ENCODE measurements around the gene DTX4. TPM values are rescaled to one million over a fixed set of nuclear protein-coding genes. Genes with fewer than 3 reads are reported as not detected.

DTX4 gene
- total RNA-seq, 1 experiment from 2014 or later, result 56.7 TPM

DNA sequence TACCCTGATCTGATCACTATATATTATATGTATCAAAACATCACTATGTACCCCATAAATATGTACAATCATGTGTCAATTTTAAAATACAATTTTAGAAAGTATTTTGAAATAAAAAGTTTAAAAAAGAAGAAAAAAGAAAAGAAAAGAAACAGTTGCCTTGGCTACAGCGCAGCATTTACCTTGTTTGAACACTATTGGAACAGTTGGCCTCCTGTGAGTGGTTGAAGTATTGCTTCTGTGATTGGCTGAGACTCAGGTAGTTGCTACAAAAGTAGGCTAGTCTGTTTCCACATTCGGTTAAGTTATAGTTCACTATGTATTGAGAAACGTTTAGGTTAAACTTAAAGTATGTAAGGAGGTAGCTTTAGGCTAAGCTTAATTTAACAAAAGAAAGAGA lies 7.9 kb upstream of the DTX4 start:
- no peak overlapping the region for H3K4me3 Mint-ChIP-seq (ENCODE audit: low read depth, unreplicated experiment)
- no peak for DNase-seq
- no peaks in the 10 kb centered on the region for H3K4me1 Mint-ChIP-seq (ENCODE audit: low read depth, unreplicated experiment)
- H3K27me3 Mint-ChIP-seq (ENCODE audit: unreplicated experiment), result peaks cover 28% of the 10 kb centered on the region
- BruUV-seq (replicated peaks), result no TSS peak
- H3K36me3 Mint-ChIP-seq (ENCODE audit: insufficient read depth, unreplicated experiment), result no peaks in the 10 kb centered on the region
- H3K9me3 Mint-ChIP-seq (ENCODE audit: low read depth, unreplicated experiment), result no peaks in the 10 kb centered on the region
- intact Hi-C loops (cut with micrococcal nuclease; ENCODE audit: unreplicated experiment), result no loop called here
- CTCF ChIA-PET, result interaction anchor here (0.6 to 1.0 kb wide), 3 partner anchors 7 to 154 kb away, joined by 3 to 8 read pairs (median 3); no protein-coding TSS in a partner anchor
- no peak overlapping the region for H3K27ac Mint-ChIP-seq (ENCODE audit: unreplicated experiment)
- no peak for TF ChIP-seq CTCF (IDR thresholded peaks at IDR 0.05; ENCODE audit: unreplicated experiment)

GRCh38 chr11:59172345-59173079 lies 580 bp downstream of the DTX4 start:
- DNase-seq, result peak; percentile 54
- peaks cover 32% of the 10 kb centered on the region for H3K4me1 Mint-ChIP-seq (ENCODE audit: low read depth, unreplicated experiment)
- H3K9me3 Mint-ChIP-seq (ENCODE audit: low read depth, unreplicated experiment), result peaks cover 3% of the 10 kb centered on the region
- no peaks in the 10 kb centered on the region for H3K27me3 Mint-ChIP-seq (ENCODE audit: unreplicated experiment)
- intact Hi-C loops (cut with micrococcal nuclease; ENCODE audit: unreplicated experiment), result loop anchor here (2.0 kb wide), 1 partner anchor 90 kb away; no protein-coding TSS in a partner anchor
- no peak overlapping the region for H3K4me3 Mint-ChIP-seq (ENCODE audit: low read depth, unreplicated experiment)
- H3K36me3 Mint-ChIP-seq (ENCODE audit: insufficient read depth, unreplicated experiment), result peaks cover 35% of the 10 kb centered on the region
- peak overlapping the region; percentile 82 for H3K27ac Mint-ChIP-seq (ENCODE audit: unreplicated experiment)
- CTCF ChIA-PET, result interaction anchor here (0.6 to 3.3 kb wide), 17 partner anchors 10 to 481 kb away, joined by 3 to 137 read pairs (median 6); partner anchors contain the start of gene OR5A2
- TF ChIP-seq CTCF (IDR thresholded peaks at IDR 0.05; ENCODE audit: unreplicated experiment), result no peak
- BruUV-seq (replicated peaks), result no TSS peak

GRCh38 chr11:59173080-59173963 lies 1.4 kb downstream of the DTX4 start:
- H3K36me3 Mint-ChIP-seq (ENCODE audit: insufficient read depth, unreplicated experiment), result peaks cover 41% of the 10 kb centered on the region
- peaks cover 40% of the 10 kb centered on the region for H3K4me1 Mint-ChIP-seq (ENCODE audit: low read depth, unreplicated experiment)
- intact Hi-C loops (cut with micrococcal nuclease; ENCODE audit: unreplicated experiment), result loop anchor here (2.0 kb wide), 1 partner anchor 89 kb away; no protein-coding TSS in a partner anchor
- H3K27me3 Mint-ChIP-seq (ENCODE audit: unreplicated experiment), result no peaks in the 10 kb centered on the region
- CTCF ChIA-PET, result interaction anchor here (0.6 to 3.3 kb wide), 5 partner anchors 11 to 48 kb away, joined by 3 to 57 read pairs (median 7); no protein-coding TSS in a partner anchor
- BruUV-seq (replicated peaks), result no TSS peak
- H3K9me3 Mint-ChIP-seq (ENCODE audit: low read depth, unreplicated experiment), result peaks cover 5% of the 10 kb centered on the region
- H3K4me3 Mint-ChIP-seq (ENCODE audit: low read depth, unreplicated experiment), result no peak overlapping the region
- no peak for TF ChIP-seq CTCF (IDR thresholded peaks at IDR 0.05; ENCODE audit: unreplicated experiment)
- peak overlapping the region; percentile 82 for H3K27ac Mint-ChIP-seq (ENCODE audit: unreplicated experiment)
- peak; percentile 26 for DNase-seq

DNA sequence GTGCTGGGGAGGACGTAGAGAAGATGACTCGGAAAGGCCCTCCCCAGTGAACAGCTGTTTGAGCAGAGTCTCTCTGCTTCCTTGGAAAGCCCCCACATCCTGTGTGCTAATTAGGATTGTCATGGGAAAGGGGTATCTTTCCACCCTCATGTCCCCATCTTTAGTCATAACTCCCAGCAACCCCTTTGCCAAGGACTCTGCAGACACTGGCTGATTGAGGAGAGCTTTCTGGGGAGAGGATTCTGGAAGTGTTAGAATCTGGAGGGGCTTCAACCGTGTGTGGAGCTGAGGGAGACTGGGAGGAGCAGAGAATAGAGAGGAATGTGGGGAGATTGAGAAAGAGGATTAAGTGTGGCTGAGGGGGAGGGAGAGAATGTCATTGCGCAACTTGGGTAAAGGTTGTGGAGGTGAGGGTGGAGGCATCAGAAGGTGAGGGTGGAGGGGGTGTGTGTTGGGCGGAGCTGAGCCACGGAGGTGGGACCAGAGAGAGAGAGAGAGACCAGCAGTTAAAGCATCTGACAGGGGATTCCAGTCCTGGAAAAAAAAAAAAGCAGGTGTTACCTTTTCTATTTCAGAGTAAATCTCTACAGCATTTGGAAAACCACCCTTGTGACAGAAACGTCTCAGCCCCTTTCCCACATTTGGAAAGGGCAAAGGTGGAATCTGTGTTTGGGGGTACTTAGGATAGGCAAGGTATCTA lies 2.2 kb downstream of the DTX4 start:
- peak overlapping the region; percentile 82 for H3K27ac Mint-ChIP-seq (ENCODE audit: unreplicated experiment)
- H3K36me3 Mint-ChIP-seq (ENCODE audit: insufficient read depth, unreplicated experiment), result peaks cover 47% of the 10 kb centered on the region
- H3K9me3 Mint-ChIP-seq (ENCODE audit: low read depth, unreplicated experiment), result peaks cover 5% of the 10 kb centered on the region
- H3K4me1 Mint-ChIP-seq (ENCODE audit: low read depth, unreplicated experiment), result peaks cover 44% of the 10 kb centered on the region
- no peak overlapping the region for H3K4me3 Mint-ChIP-seq (ENCODE audit: low read depth, unreplicated experiment)
- intact Hi-C loops (cut with micrococcal nuclease; ENCODE audit: unreplicated experiment), result loop anchor here (2.0 kb wide), 1 partner anchor 89 kb away; no protein-coding TSS in a partner anchor
- no peak for TF ChIP-seq CTCF (IDR thresholded peaks at IDR 0.05; ENCODE audit: unreplicated experiment)
- peak; percentile 81 for DNase-seq
- CTCF ChIA-PET, result interaction anchor here (0.6 to 3.3 kb wide), 7 partner anchors 10 to 126 kb away, joined by 3 to 57 read pairs (median 7); no protein-coding TSS in a partner anchor
- H3K27me3 Mint-ChIP-seq (ENCODE audit: unreplicated experiment), result no peaks in the 10 kb centered on the region
- BruUV-seq (replicated peaks), result TSS peak; percentile 79

All from Calu3 (cell line).